Choroid plexus epithelial cell (primary cell): ENCODE results near the gene HTT-AS.
"Not testable (repeated sequence)": the region's sequence is repeated elsewhere in the genome, so short reads cannot be mapped to it uniquely, and the experiment has no call there.

Source experiments
- DNase-seq: peaks from one replicate; pipeline ENCODE4 v3.0.0-alpha.2; 2010; ENCODE audit warnings: low read depth
- H3K4me3 ChIP-seq: 2 replicates; pipeline ENCODE4 v1.5.1; 2011; ENCODE audit warnings: low read depth, mild to moderate bottlenecking, control low read depth, low read length, moderate library complexity
- CTCF ChIP-seq: conservative IDR thresholded peaks from 2 replicates; pipeline ENCODE4 v1.5.1; 2011; ENCODE audit warnings: low read depth, mild to moderate bottlenecking, control low read depth, inconsistent platforms, low read length, moderate library complexity

The HTT-AS gene

GRCh38 chr4:3059943-3060342, 14.4 kb downstream of the HTT-AS start:
- H3K4me3 ChIP-seq = no peak overlapping the region
- DNase-seq = no peak
- TF ChIP-seq CTCF = no peak

DNA sequence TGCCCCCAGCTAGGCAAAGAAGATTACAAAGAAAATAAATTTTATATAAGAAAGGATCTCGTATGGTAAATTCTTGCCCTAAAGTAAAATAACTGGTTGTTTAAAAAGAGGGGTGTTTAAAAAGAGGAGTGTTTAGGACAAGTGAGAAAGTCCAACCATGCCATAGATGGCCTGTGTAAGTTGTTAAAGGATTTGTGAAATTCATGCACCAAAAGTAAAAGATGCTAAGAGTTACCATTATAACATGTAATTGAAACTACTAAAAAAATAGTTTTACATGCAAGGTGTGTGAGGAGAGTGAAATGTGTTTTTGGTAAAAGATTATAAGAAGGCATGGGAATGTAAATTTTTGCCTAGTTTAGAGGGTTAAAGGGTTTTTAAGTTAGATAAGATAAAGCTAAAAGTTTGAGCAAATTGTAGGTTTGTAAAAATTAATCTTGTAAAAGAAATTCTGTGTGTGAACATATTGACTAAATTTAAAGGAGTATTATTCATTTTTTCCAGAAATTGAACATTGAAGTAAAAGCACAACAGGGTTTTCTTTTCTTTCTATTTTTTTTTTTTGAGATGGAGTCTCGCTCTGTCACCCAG, 20.1 kb downstream of the HTT-AS start:
- DNase-seq = no peak
- TF ChIP-seq CTCF = no peak

GRCh38 chr4:3051141-3051897, 23.0 kb downstream of the HTT-AS start:
- H3K4me3 ChIP-seq, DNase-seq: not testable (repeated sequence)

More for the DNA sequence above, 20.1 kb downstream of the HTT-AS start:
- no peak overlapping the region for H3K4me3 ChIP-seq

- peak; percentile 80 for TF ChIP-seq CTCF
- H3K4me3 ChIP-seq = no peak overlapping the region
- peak; percentile 67 for DNase-seq
Observed at GRCh38 chr4:3047464-3048286, 26.7 kb downstream of the HTT-AS start.

DNA sequence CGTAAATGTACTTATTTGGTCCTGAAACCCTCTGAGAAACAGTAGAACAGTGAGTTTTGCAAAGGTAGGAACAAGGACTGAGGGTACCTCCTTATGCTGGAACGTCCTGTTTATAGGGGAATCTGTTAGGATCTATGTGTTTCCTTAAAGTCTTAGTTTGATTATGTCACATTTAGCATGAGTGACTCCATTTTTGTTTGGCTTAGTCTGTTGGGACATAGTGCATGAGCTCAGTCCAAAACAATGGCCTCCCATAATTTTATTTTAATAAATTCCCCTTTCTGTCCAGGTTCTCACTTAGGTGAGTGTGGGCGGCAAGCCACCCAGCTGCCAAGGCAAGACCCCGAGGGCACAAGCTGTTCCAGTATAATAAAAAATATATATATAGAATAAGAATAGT, 27.7 kb downstream of the HTT-AS start:
- no peak for DNase-seq
- no peak overlapping the region for H3K4me3 ChIP-seq
- TF ChIP-seq CTCF = no peak

DNA sequence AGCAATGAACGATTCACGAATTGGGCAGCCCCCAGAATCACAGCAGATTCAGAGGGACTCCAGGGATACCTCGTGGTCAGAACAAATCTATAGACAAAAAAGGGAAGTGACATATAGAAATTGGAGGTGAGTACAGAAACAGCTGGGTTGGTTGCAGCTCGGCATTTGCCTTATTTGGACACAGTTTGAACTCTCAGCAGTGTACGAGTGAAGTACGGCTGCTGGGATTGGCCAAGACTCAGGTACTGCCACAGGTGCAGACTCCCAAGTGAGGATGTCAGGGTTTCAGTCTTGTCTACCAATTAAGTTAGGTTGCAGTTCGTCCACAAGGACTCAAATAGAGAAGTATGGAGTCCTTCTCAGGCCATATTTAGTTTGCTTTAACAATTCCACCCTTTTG, 28.2 kb downstream of the HTT-AS start:
- no peak for TF ChIP-seq CTCF
- H3K4me3 ChIP-seq = no peak overlapping the region
- no peak for DNase-seq

- H3K4me3 ChIP-seq = no peak overlapping the region
- DNase-seq = peak; percentile 85
- TF ChIP-seq CTCF = peak; percentile 17
Observed at GRCh38 chr4:3044870-3045819, 29.2 kb downstream of the HTT-AS start.
